MM.1S (cell line): ENCODE data around the gene SPP1.

Experiments
- CTCF ChIP-seq: fragments of 300-600 bp; sonication (generic); IDR thresholded peaks from 2 replicates; pipeline ENCODE4 v1.5.1; 2016; ENCODE audit warnings: antibody characterized with exemption, low read length, mixed read lengths
- EZH2 ChIP-seq: fragments of 300-600 bp; sonication (generic); optimal IDR thresholded peaks from 2 replicates; pipeline ENCODE3; 2017; ENCODE audit warnings: low read depth, mild to moderate bottlenecking, antibody characterized with exemption, low read length, mixed read lengths
- EZH2phosphoT487 ChIP-seq: fragments of 300-600 bp; sonication (generic); IDR thresholded peaks from 2 replicates; pipeline ENCODE4 v1.6.1; 2018; ENCODE audit warnings: antibody characterized with exemption, low read length

DNA sequence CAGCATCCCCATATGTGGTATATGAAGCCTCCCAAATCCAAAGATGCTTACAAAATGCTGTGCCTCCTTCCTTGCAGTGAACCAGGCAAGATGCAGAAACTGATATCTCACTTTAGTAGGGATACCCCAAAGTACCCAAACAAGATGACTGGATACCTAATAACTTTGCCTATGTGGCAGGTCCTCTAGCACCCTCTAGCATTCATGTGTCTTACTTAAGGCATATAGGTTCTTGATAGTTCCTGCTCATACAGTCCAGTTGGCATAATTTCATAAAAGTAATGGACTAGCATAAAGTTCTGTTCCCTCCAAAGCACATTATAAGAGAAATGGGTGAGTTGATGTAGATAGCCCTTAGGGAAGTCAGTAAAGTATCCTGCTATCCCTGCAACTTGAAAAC is 36.8 kb upstream of the SPP1 start:
- TF ChIP-seq CTCF (no peak), EZH2 (no peak), EZH2phosphoT487 (no peak)
